Adrenal gland (tissue), 5 donors: ENCODE results near the gene FEZF2.

Experiments used
- CTCF ChIP-seq, 6 experiments: fragments of 450-650 bp in 4 of 6; fragments of 200-600 bp in 2 of 6; sonication (generic) in 1 of 6; IDR thresholded peaks; 1 replicate in 5 of 6; 2 replicates in 1 of 6; pipeline versions ENCODE4 v1.5.1 to v1.8.0; 2016 to 2021; ENCODE audit warnings: antibody characterized with exemption in 6 of 6, mild to moderate bottlenecking in 2 of 6, moderate library complexity in 1 of 6
- POLR2A ChIP-seq, 2 donors: fragments of 450-650 bp; IDR thresholded peaks; one replicate each; pipeline ENCODE4 v1.6.1; 2017; ENCODE audit warnings: antibody characterized with exemption in 2 of 2, mild to moderate bottlenecking in 2 of 2, moderate library complexity in 1 of 2
- donor health status: DM: no; HTN: no; CAD: no.

- TF ChIP-seq CTCF (IDR thresholded peaks at IDR 0.05) (no peak), POLR2A (IDR thresholded peaks at IDR 0.05) (no peak)
Observed at GRCh38 chr3:62335196-62335595, 38.2 kb downstream of the FEZF2 start.
